ENCODE data around the gene IL24.

DNA sequence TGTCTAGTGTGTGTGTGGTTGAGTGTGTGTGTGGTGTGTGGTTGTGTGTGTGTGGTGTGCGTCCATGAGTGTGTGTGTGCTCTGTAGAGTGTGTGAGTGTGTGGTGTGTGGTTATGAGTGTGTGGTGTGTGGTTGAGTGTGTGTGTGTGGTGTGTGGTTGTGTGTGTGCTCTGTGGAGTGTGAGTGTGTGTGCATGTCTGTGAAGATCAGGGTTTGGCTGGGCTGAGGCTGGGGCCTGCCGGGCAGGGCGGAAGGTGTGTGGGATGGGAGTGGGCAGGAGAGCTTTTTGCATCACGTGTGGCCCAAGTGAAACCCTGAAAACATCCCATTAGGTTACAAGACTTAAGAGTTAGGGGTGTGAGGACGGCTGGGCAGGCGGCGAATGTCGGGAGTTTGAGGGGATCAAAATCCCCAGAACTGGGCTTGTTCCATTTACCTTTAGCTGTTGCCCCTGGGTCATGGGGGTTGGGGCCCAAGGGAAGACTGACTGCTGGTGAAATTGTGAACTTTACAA, 27.4 kb downstream of the IL24 start:
- TF ChIP-seq, protein P1, sequence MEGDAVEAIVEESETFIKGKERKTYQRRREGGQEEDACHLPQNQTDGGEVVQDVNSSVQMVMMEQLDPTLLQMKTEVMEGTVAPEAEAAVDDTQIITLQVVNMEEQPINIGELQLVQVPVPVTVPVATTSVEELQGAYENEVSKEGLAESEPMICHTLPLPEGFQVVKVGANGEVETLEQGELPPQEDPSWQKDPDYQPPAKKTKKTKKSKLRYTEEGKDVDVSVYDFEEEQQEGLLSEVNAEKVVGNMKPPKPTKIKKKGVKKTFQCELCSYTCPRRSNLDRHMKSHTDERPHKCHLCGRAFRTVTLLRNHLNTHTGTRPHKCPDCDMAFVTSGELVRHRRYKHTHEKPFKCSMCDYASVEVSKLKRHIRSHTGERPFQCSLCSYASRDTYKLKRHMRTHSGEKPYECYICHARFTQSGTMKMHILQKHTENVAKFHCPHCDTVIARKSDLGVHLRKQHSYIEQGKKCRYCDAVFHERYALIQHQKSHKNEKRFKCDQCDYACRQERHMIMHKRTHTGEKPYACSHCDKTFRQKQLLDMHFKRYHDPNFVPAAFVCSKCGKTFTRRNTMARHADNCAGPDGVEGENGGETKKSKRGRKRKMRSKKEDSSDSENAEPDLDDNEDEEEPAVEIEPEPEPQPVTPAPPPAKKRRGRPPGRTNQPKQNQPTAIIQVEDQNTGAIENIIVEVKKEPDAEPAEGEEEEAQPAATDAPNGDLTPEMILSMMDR (IDR thresholded peaks at IDR 0.05), result no peak
- TF ChIP-seq EP300 (IDR thresholded peaks at IDR 0.05), result no peak

Measured in upper lobe of left lung (tissue), 4 donors.